PFSK-1 (cell line): ENCODE results near the gene TOR2A.

ENCODE experiments used
- FOXP2 ChIP-seq: optimal IDR thresholded peaks from 2 replicates; pipeline ENCODE3; 2011; ENCODE audit warnings: borderline replicate concordance, control low read depth, inconsistent platforms; ENCODE audit not compliant: insufficient read depth; ENCODE audit errors: extremely low read length, extremely low read depth
- POLR2AphosphoS5 ChIP-seq: IDR thresholded peaks from 2 replicates; pipeline ENCODE4 v1.6.1; 2012; ENCODE audit warnings: low read depth, mild to moderate bottlenecking, control low read depth, low read length, moderate library complexity
- SIN3A ChIP-seq: IDR thresholded peaks from 2 replicates; pipeline ENCODE4 v1.6.1; 2012; ENCODE audit warnings: mild to moderate bottlenecking, low read length, moderate library complexity, borderline replicate concordance; ENCODE audit not compliant: insufficient read depth
- TAF1 ChIP-seq: IDR thresholded peaks from 2 replicates; pipeline ENCODE4 v1.6.1; 2012; ENCODE audit warnings: low read length, control low read depth, borderline replicate concordance; ENCODE audit not compliant: insufficient read depth
- TF ChIP-seq, protein P1 (sequence below), 2 experiments: IDR thresholded peaks; 2 replicates each; pipeline versions ENCODE4 v1.6.1 to v1.8.0; 2011 to 2012; ENCODE audit warnings: low read depth in 2 of 2, low read length in 2 of 2, control low read depth in 1 of 2, inconsistent platforms in 1 of 2, mild to moderate bottlenecking in 1 of 2, moderate library complexity in 1 of 2; ENCODE audit not compliant: insufficient read depth in 1 of 2

DNA sequence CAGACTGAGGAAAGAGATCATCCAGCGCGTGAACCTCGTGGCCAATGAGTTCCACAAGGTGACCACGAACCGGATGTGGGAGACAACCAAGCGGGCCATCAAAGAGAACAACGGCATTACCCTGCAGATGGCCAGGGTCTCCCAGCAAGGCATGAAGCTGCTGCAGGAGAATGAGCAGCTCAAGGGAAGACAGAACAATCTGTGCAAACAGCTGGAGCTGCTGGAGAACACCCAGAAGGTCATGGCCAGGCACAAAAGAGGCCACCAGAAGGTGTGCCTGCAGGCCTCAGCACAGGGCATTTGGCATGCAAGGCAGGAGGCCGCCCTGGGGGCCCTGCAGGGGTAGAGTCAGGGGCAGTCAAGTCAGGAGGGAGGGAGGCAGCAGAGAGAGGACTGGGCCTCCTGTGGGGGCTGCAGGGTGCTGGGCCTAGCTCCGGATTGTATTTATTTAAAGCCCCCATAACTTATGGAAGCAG is 23.8 kb downstream of the TOR2A start:
- TF ChIP-seq TAF1: no peak
- TF ChIP-seq, protein P1, sequence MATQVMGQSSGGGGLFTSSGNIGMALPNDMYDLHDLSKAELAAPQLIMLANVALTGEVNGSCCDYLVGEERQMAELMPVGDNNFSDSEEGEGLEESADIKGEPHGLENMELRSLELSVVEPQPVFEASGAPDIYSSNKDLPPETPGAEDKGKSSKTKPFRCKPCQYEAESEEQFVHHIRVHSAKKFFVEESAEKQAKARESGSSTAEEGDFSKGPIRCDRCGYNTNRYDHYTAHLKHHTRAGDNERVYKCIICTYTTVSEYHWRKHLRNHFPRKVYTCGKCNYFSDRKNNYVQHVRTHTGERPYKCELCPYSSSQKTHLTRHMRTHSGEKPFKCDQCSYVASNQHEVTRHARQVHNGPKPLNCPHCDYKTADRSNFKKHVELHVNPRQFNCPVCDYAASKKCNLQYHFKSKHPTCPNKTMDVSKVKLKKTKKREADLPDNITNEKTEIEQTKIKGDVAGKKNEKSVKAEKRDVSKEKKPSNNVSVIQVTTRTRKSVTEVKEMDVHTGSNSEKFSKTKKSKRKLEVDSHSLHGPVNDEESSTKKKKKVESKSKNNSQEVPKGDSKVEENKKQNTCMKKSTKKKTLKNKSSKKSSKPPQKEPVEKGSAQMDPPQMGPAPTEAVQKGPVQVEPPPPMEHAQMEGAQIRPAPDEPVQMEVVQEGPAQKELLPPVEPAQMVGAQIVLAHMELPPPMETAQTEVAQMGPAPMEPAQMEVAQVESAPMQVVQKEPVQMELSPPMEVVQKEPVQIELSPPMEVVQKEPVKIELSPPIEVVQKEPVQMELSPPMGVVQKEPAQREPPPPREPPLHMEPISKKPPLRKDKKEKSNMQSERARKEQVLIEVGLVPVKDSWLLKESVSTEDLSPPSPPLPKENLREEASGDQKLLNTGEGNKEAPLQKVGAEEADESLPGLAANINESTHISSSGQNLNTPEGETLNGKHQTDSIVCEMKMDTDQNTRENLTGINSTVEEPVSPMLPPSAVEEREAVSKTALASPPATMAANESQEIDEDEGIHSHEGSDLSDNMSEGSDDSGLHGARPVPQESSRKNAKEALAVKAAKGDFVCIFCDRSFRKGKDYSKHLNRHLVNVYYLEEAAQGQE (IDR thresholded peaks at IDR 0.05; ENCODE audit: insufficient read depth in 1 of 2, low read depth in 2 of 2, low read length in 2 of 2): no peak
- TF ChIP-seq POLR2AphosphoS5: no peak
- TF ChIP-seq FOXP2: no peak
- TF ChIP-seq SIN3A: no peak
